ENCODE data around the gene PPP3CA.
A peak's percentile ranks its signal among the peaks of the same experiment; 100 is the strongest.

The PPP3CA gene

GRCh38 chr4:101286663-101287062, 60.7 kb downstream of the PPP3CA start:
- DNase-seq = no peak

- no peak for DNase-seq
Observed at GRCh38 chr4:101285985-101286384, 61.3 kb downstream of the PPP3CA start.

- DNase-seq = no peak
Observed at GRCh38 chr4:101284546-101284945, 62.8 kb downstream of the PPP3CA start.

- DNase-seq = no peak
Observed at GRCh38 chr4:101283434-101283833, 63.9 kb downstream of the PPP3CA start.

GRCh38 chr4:101282076-101282844, 65.1 kb downstream of the PPP3CA start:
- DNase-seq = no peak

GRCh38 chr4:101280866-101281600, 66.3 kb downstream of the PPP3CA start:
- no peak for DNase-seq

GRCh38 chr4:101279377-101279871, 67.9 kb downstream of the PPP3CA start:
- peak; percentile 68 for DNase-seq

GRCh38 chr4:101277671-101278070, 69.7 kb downstream of the PPP3CA start:
- no peak for DNase-seq

- DNase-seq = no peak
Observed at GRCh38 chr4:101276661-101277060, 70.7 kb downstream of the PPP3CA start.

- no peak for DNase-seq
Observed at GRCh38 chr4:101274888-101275752, 72.2 kb downstream of the PPP3CA start.

- DNase-seq = no peak
Observed at GRCh38 chr4:101271516-101271915, 75.8 kb downstream of the PPP3CA start.

- DNase-seq = no peak
Observed at GRCh38 chr4:101269682-101270081, 77.6 kb downstream of the PPP3CA start.

- DNase-seq = no peak
Observed at GRCh38 chr4:101265816-101266172, 81.5 kb downstream of the PPP3CA start.

GRCh38 chr4:101264993-101265815, 82.1 kb downstream of the PPP3CA start:
- no peak for DNase-seq

- DNase-seq = no peak
Observed at GRCh38 chr4:101264512-101264911, 82.8 kb downstream of the PPP3CA start.

GRCh38 chr4:101262683-101263082, 84.6 kb downstream of the PPP3CA start:
- no peak for DNase-seq

- DNase-seq = no peak
Observed at GRCh38 chr4:101259876-101260275, 87.5 kb downstream of the PPP3CA start.

- DNase-seq = no peak
Observed at GRCh38 chr4:101258883-101259282, 88.4 kb downstream of the PPP3CA start.

- DNase-seq = no peak
Observed at GRCh38 chr4:101256222-101256621, 91.1 kb downstream of the PPP3CA start.

- DNase-seq = no peak
Observed at GRCh38 chr4:101254776-101255175, 92.5 kb downstream of the PPP3CA start.

GRCh38 chr4:101253121-101253520, 94.2 kb downstream of the PPP3CA start:
- DNase-seq = no peak

- DNase-seq = no peak
Observed at GRCh38 chr4:101252721-101253120, 94.6 kb downstream of the PPP3CA start.

All from right hindlimb (tissue), 1 donor.